ENCODE results near the gene LDLRAD2.

DNA sequence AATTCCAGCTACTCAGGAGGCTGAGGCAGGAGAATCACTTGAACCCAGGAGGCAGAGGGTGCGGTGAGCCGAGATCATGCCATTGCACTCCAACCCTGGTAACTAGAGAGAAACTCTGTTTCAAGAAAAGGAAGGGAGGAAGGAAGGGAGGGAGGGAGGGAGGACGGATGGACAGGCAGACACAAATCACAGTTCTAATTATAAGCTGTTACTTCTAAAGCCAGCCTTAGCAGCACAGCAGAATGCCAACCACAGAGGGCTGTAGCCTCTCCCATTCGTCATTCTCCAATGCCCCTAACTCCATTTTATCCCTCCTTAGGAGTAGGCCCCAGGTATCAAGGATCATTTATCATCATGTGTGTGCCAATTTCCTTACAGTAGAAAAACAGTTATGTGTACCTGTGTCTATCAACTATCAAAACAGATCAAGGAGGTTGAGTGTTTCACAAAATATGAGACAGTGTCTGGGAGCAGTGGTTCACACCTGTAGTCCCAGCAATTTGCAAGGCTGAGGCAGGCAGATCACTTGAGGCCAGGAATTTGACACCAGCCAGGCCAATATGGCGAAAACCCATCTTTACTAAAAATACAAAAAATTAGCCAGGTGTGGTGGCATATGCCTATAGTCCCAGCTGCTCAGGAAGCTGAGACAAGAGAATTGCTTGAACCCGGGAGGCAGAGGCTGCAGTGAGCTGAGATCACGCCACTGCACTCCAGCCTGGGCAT, 48.2 kb upstream of the LDLRAD2 start:
- TF ChIP-seq MTA2 (IDR thresholded peaks at IDR 0.05; ENCODE audit: low read depth), result no peak
- TF ChIP-seq JUND (IDR thresholded peaks at IDR 0.05; ENCODE audit: low read depth, low read length), result no peak
- TF ChIP-seq RFX5 (IDR thresholded peaks at IDR 0.05; ENCODE audit: low read depth, low read length), result no peak
- 0 out of 2 replicates have a peak, but pooled peaks have one; percentile 7 for TF ChIP-seq POLR2AphosphoS5 (IDR thresholded peaks at IDR 0.05; ENCODE audit: low read length)
- TF ChIP-seq, protein P1, sequence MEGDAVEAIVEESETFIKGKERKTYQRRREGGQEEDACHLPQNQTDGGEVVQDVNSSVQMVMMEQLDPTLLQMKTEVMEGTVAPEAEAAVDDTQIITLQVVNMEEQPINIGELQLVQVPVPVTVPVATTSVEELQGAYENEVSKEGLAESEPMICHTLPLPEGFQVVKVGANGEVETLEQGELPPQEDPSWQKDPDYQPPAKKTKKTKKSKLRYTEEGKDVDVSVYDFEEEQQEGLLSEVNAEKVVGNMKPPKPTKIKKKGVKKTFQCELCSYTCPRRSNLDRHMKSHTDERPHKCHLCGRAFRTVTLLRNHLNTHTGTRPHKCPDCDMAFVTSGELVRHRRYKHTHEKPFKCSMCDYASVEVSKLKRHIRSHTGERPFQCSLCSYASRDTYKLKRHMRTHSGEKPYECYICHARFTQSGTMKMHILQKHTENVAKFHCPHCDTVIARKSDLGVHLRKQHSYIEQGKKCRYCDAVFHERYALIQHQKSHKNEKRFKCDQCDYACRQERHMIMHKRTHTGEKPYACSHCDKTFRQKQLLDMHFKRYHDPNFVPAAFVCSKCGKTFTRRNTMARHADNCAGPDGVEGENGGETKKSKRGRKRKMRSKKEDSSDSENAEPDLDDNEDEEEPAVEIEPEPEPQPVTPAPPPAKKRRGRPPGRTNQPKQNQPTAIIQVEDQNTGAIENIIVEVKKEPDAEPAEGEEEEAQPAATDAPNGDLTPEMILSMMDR (IDR thresholded peaks at IDR 0.05 in 2 of 3, conservative IDR thresholded peaks at IDR 0.05 in 1 of 3; ENCODE audit: control insufficient read depth in 2 of 3, extremely low read depth in 1 of 3, insufficient read depth in 1 of 3, low read depth in 3 of 3, low read length in 3 of 3), result no peak
- TF ChIP-seq LARP7 (IDR thresholded peaks at IDR 0.05), result no peak
- no peak for TF ChIP-seq ETV6 (conservative IDR thresholded peaks at IDR 0.05 in 1 of 2, IDR thresholded peaks at IDR 0.05 in 1 of 2; ENCODE audit: borderline replicate concordance in 1 of 2, low read depth in 1 of 2)
- no peak for TF ChIP-seq SMC3 (IDR thresholded peaks at IDR 0.05; ENCODE audit: borderline replicate concordance, low read length)

Measured in GM12878 (cell line).